Endothelial cell of umbilical vein (primary cell): ENCODE measurements around the gene APOBEC3F.

Source experiments
- EZH2 ChIP-seq: IDR thresholded peaks from 2 replicates; pipeline ENCODE4 v1.6.1; 2012; ENCODE audit warnings: borderline replicate concordance, low read depth, mild to moderate bottlenecking, moderate library complexity, low read length, inconsistent platforms; ENCODE audit not compliant: severe bottlenecking
- FOS ChIP-seq: IDR thresholded peaks from 2 replicates; pipeline ENCODE4 v1.6.1; 2011; ENCODE audit warnings: mild to moderate bottlenecking, low read length, moderate library complexity, borderline replicate concordance; ENCODE audit not compliant: insufficient read depth
- JUN ChIP-seq: IDR thresholded peaks from 2 replicates; pipeline ENCODE4 v1.6.1; 2011; ENCODE audit warnings: borderline replicate concordance, low read depth; ENCODE audit not compliant: insufficient read length, insufficient read depth
- MYC ChIP-seq: IDR thresholded peaks from one replicate; pipeline ENCODE4 v1.6.1; 2011; ENCODE audit warnings: mild to moderate bottlenecking, low read depth, low read length
- POLR2A ChIP-seq: IDR thresholded peaks from 2 replicates; pipeline ENCODE4 v1.6.1; 2012; ENCODE audit warnings: low read depth, mild to moderate bottlenecking, control low read depth, low read length
- POLR2AphosphoS5 ChIP-seq: IDR thresholded peaks from 2 replicates; pipeline ENCODE4 v1.6.1; 2012; ENCODE audit warnings: low read depth, mild to moderate bottlenecking, control low read depth, low read length, moderate library complexity; ENCODE audit not compliant: insufficient read depth
- TF ChIP-seq, protein P1 (sequence below), 2 donors: IDR thresholded peaks; 1 replicate in 1 of 2; 2 replicates in 1 of 2; pipeline ENCODE4 v1.5.1; 2011; ENCODE audit warnings: low read length in 2 of 2, mild to moderate bottlenecking in 2 of 2, moderate library complexity in 2 of 2, control low read depth in 1 of 2, inconsistent platforms in 1 of 2, low read depth in 1 of 2; ENCODE audit not compliant: insufficient read depth in 1 of 2; ENCODE audit errors: extremely low read depth in 1 of 2
- TF ChIP-seq, protein P2 (sequence below): IDR thresholded peaks from 2 replicates; pipeline ENCODE4 v1.6.1; 2011; ENCODE audit not compliant: insufficient read depth, insufficient read length

GRCh38 chr22:39030705-39031104, 10.0 kb upstream of the APOBEC3F start:
- TF ChIP-seq EZH2 (no peak), JUN (no peak), POLR2A (no peak), POLR2AphosphoS5 (no peak), MYC (no peak), FOS (no peak)
- TF ChIP-seq, protein P1, sequence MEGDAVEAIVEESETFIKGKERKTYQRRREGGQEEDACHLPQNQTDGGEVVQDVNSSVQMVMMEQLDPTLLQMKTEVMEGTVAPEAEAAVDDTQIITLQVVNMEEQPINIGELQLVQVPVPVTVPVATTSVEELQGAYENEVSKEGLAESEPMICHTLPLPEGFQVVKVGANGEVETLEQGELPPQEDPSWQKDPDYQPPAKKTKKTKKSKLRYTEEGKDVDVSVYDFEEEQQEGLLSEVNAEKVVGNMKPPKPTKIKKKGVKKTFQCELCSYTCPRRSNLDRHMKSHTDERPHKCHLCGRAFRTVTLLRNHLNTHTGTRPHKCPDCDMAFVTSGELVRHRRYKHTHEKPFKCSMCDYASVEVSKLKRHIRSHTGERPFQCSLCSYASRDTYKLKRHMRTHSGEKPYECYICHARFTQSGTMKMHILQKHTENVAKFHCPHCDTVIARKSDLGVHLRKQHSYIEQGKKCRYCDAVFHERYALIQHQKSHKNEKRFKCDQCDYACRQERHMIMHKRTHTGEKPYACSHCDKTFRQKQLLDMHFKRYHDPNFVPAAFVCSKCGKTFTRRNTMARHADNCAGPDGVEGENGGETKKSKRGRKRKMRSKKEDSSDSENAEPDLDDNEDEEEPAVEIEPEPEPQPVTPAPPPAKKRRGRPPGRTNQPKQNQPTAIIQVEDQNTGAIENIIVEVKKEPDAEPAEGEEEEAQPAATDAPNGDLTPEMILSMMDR (IDR thresholded peaks at IDR 0.05; ENCODE audit: extremely low read depth in 1 of 2, insufficient read depth in 1 of 2, low read depth in 1 of 2, low read length in 2 of 2): no peak
- TF ChIP-seq, protein P2, sequence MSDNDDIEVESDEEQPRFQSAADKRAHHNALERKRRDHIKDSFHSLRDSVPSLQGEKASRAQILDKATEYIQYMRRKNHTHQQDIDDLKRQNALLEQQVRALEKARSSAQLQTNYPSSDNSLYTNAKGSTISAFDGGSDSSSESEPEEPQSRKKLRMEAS: no peak
